K562 (cell line): ENCODE results near the gene UHRF1. TPM values are rescaled to one million over a fixed set of nuclear protein-coding genes. Genes with fewer than 3 reads are reported as not detected.
A peak's percentile ranks its signal among the peaks of the same experiment; 100 is the strongest.
"Not testable (repeated sequence)": the region's sequence is repeated elsewhere in the genome, so short reads cannot be mapped to it uniquely, and the experiment has no call there.

Source experiments
- ATAC-seq: fragments of 200-7000 bp; cut with Tn5 transposase; 3 replicates; pipeline ENCODE4 v1.9.1; 2020; ENCODE audit warnings: moderate library complexity
- BruUV-seq: library from RNA; stranded (reverse); fragments of 400-500 nt; replicated peaks from 2 replicates; lab custom pipeline; 2021; lab: Mats Ljungman, UMichigan
- CTCF ChIA-PET: fragments of 300-600 bp; formaldehyde crosslinking; extraction: SDS; loops from one replicate; lab custom pipeline; 2021; ENCODE audit warnings: low intra/inter-chr PET ratio; lab: Yijun Ruan, JAX
- POLR2A ChIA-PET: fragments of 300-600, 350-650 bp; sonication (Branson Sonifier 250); formaldehyde crosslinking; extraction: SDS; loops from one replicate; lab custom pipeline; 2021; ENCODE audit warnings: antibody characterized with exemption, inconsistent platforms; lab: Yijun Ruan, JAX
- DNase-seq, 4 experiments: peaks; one replicate each; pipeline versions ENCODE4 v3.0.0 to v3.0.0-alpha.2; 2011 to 2018; ENCODE audit warnings: low spot score in 3 of 4, mixed read lengths in 3 of 4; ENCODE audit errors: extremely low read depth in 1 of 4
- FAIRE-seq: peaks from 2 replicates; lab custom pipeline; 2011; peaks lifted over from hg19 to GRCh38; lab: Jason Lieb, UNC
- H2AFZ ChIP-seq: 2 replicates; pipeline ENCODE4 v1.6.0; 2011; ENCODE audit warnings: low read depth, low read length, control low read depth, inconsistent platforms
- H3K27ac ChIP-seq: fragments of 200-600 bp; 3 replicates; pipeline ENCODE4 v1.8.0; 2011; ENCODE audit warnings: low read depth, mild to moderate bottlenecking, control low read depth, inconsistent platforms, low read length, moderate library complexity, mixed read lengths; ENCODE audit errors: extremely low read depth
- H3K27me3 ChIP-seq, 2 experiments: fragments of 300-600 bp in 1 of 2; 2 replicates in 1 of 2; 3 replicates in 1 of 2; pipeline versions ENCODE4 v1.6.0 to v1.8.0; 2011; ENCODE audit warnings: inconsistent platforms in 2 of 2, low read length in 2 of 2, mild to moderate bottlenecking in 1 of 2, mixed read lengths in 1 of 2, moderate library complexity in 1 of 2; ENCODE audit not compliant: control insufficient read depth in 2 of 2, insufficient read depth in 2 of 2
- H3K36me3 ChIP-seq: fragments of 300-600 bp; 3 replicates; pipeline ENCODE4 v1.8.0; 2011; ENCODE audit warnings: mild to moderate bottlenecking, low read length, inconsistent platforms; ENCODE audit not compliant: control insufficient read depth, insufficient read depth
- H3K4me1 ChIP-seq, 2 experiments: fragments of 200-600 bp in 1 of 2; replicated peaks in 1 of 2; 2 replicates in 1 of 2; 3 replicates in 1 of 2; pipeline versions ENCODE4 v1.5.1 to v1.8.0; 2011; ENCODE audit warnings: inconsistent platforms in 2 of 2, low read length in 2 of 2, mild to moderate bottlenecking in 1 of 2, mixed read lengths in 1 of 2, moderate library complexity in 1 of 2; ENCODE audit not compliant: control insufficient read depth in 2 of 2, insufficient read depth in 2 of 2
- H3K4me2 ChIP-seq: 2 replicates; pipeline ENCODE4 v1.6.1; 2011; ENCODE audit warnings: low read length, control low read depth, inconsistent platforms, mixed read lengths; ENCODE audit not compliant: insufficient read depth
- H3K4me3 ChIP-seq: fragments of 200-600 bp; sonication (generic), shearing (Covaris generic); 2 replicates; pipeline ENCODE4 v1.5.1; 2016; ENCODE audit warnings: control low read depth, inconsistent platforms
- H3K79me2 ChIP-seq: fragments of 200-600 bp; 3 replicates; pipeline ENCODE4 v1.8.0; 2011; ENCODE audit warnings: low read length, inconsistent platforms; ENCODE audit not compliant: control insufficient read depth, insufficient read depth
- H3K9ac ChIP-seq, 2 experiments: 2 replicates each; pipeline versions ENCODE4 v1.6.0 to v1.6.1; 2011; ENCODE audit warnings: low read depth in 2 of 2, low read length in 2 of 2, control low read depth in 1 of 2, inconsistent platforms in 1 of 2, mild to moderate bottlenecking in 1 of 2, mixed read lengths in 1 of 2; ENCODE audit not compliant: insufficient read depth in 1 of 2
- H3K9me1 ChIP-seq: one replicate; pipeline ENCODE4 v1.6.0; 2011; ENCODE audit warnings: inconsistent platforms, mild to moderate bottlenecking, low read length, moderate library complexity; ENCODE audit not compliant: control insufficient read depth, insufficient read depth
- H3K9me3 ChIP-seq: replicated peaks from 2 replicates; pipeline ENCODE4 v1.5.1; 2011; ENCODE audit warnings: low read depth, low read length, inconsistent platforms; ENCODE audit not compliant: control insufficient read depth, insufficient read depth
- H4K20me1 ChIP-seq: replicated peaks from 2 replicates; pipeline ENCODE4 v1.6.1; 2011; ENCODE audit warnings: low read length, inconsistent platforms, mixed read lengths; ENCODE audit not compliant: control insufficient read depth, insufficient read depth
- ZNF121 ChIP-seq: sonication (generic); formaldehyde crosslinking; conservative IDR thresholded peaks from 2 replicates; pipeline ENCODE4 v1.8.0; 2022; ENCODE audit warnings: missing genetic modification reagents
- WGBS: fragments of 100-300 bp; shearing (Covaris generic); methylation state at CpG from one replicate; pipeline ENCODE4 v1.1.6; 2016; ENCODE audit warnings: low coverage, mixed read lengths; ENCODE audit not compliant: insufficient coverage; ENCODE audit errors: missing lambda C conversion rate; 5-methylcytosine and 5-hydroxymethylcytosine counted together
- in situ Hi-C: fragments of 300-500 bp; cut with MboI; formaldehyde crosslinking; loops from 4 replicates; pipeline ENCODE4 v1.15.0; 2018; ENCODE audit warnings: inconsistent platforms, mixed read lengths
- intact Hi-C: fragments of 100-400 bp; cut with micrococcal nuclease; formaldehyde crosslinking; loops from 2 replicates; pipeline ENCODE4 v1.14.2; 2022
- polyA plus RNA-seq, 8 experiments: library from polyadenylated mRNA; depleted of rRNA in 4 of 8; stranded (reverse) in 5 of 8; unstranded in 3 of 8; fragments of >200 nt; fragmentation: Nextera tagmentation in 2 of 8; fragmentation: Illumina TruSeq in 1 of 8; extraction: Ambion mirVana in 2 of 8; extraction: Trizol in 1 of 8; gene quantifications; 2 replicates each; pipeline versions ENCODE4 v1.2.1 to v1.2.3, GENCODE V29; 2011 to 2014; ENCODE audit warnings: inconsistent platforms in 1 of 8, missing spikeins in 1 of 8
- total RNA-seq, 7 experiments: library from RNA; depleted of rRNA in 6 of 7; stranded (reverse); fragments of >200 nt in 6 of 7; fragmentation: Illumina TruSeq in 2 of 7; extraction: Trizol in 2 of 7; gene quantifications; 2 replicates each; pipeline versions ENCODE4 v1.2.1 to v1.2.3, GENCODE V29; 2011 to 2021; ENCODE audit warnings: low replicate concordance in 1 of 7

Gene UHRF1
- total and polyA plus RNA-seq, 9 of the 15 experiments (the other 6 are each of a cell fraction or from before 2014, with no cell fraction given), result 6.0 to 101 (median 30.9) TPM

GRCh38 chr19:4882874-4883273 is 26.4 kb upstream of the UHRF1 start:
- BruUV-seq, POLR2A ChIA-PET, H3K27me3 ChIP-seq, H3K4me2 ChIP-seq, H3K9me3 ChIP-seq, DNase-seq, H3K4me1 ChIP-seq, intact Hi-C loops, FAIRE-seq, CTCF ChIA-PET, H3K27ac ChIP-seq, H3K36me3 ChIP-seq, H3K4me3 ChIP-seq, H2AFZ ChIP-seq, H3K79me2 ChIP-seq, in situ Hi-C loops, H3K9me1 ChIP-seq, ATAC-seq, H3K9ac ChIP-seq, H4K20me1 ChIP-seq: not testable (repeated sequence)
- WGBS, result 24% methylated on average over 5 of the region's 6 CpGs
- peak; percentile 42; the same call in 1 of the 2 replicates for TF ChIP-seq ZNF121 (CRISPR knock-in tag)

GRCh38 chr19:4884993-4885392 is 24.3 kb upstream of the UHRF1 start:
- H3K79me2 ChIP-seq, CTCF ChIA-PET, DNase-seq, H3K36me3 ChIP-seq, H3K9me3 ChIP-seq, in situ Hi-C loops, POLR2A ChIA-PET, H3K9me1 ChIP-seq, H3K4me2 ChIP-seq, ATAC-seq, intact Hi-C loops, H3K4me1 ChIP-seq, FAIRE-seq, H2AFZ ChIP-seq, H4K20me1 ChIP-seq, H3K27me3 ChIP-seq, H3K27ac ChIP-seq, H3K4me3 ChIP-seq, BruUV-seq, H3K9ac ChIP-seq: not testable (repeated sequence)
- WGBS, result 80% methylated on average over 1 of the region's 6 CpGs

GRCh38 chr19:4887803-4888202 is 21.5 kb upstream of the UHRF1 start:
- H3K79me2 ChIP-seq, H3K27ac ChIP-seq, H3K9me3 ChIP-seq, H3K4me3 ChIP-seq, H3K9ac ChIP-seq, FAIRE-seq, DNase-seq, H3K36me3 ChIP-seq, BruUV-seq, H3K4me1 ChIP-seq, H4K20me1 ChIP-seq, H3K4me2 ChIP-seq, H3K9me1 ChIP-seq, POLR2A ChIA-PET, in situ Hi-C loops, intact Hi-C loops, CTCF ChIA-PET, H2AFZ ChIP-seq, ATAC-seq: not testable (repeated sequence)
- WGBS, result no CpG with 5 or more reads among the region's 6 CpGs
- H3K27me3 ChIP-seq, result peaks cover 7 to 13% of the 10 kb centered on the region in 2 experiments; a peak in 3 of 5 replicates
